Measurements from ENCODE around the gene PTPRJ.
A peak's percentile ranks its signal among the peaks of the same experiment; 100 is the strongest.

Gene PTPRJ

DNA sequence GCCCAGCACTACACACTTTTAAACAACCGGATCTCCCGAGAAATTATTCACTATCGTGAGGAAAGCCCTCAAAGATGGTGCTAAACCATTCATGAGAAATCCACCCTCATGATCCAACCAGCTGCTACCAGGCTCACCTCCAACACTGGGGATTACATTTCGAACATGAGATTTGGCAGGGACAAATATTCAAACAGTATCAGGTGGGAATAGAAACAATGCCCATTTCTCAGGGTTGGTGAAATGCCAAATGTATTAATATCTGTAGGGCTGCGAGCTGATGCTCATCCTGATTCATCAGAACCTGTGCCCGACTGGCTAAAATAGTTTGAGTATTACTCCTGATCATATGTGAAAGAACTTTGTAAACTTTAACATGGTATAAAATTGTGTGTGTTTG is 15.8 kb upstream of the PTPRJ start:
- no peak for DNase-seq (ENCODE audit: low read depth)
- H3K4me3 ChIP-seq (ENCODE audit: low read depth, low read length) = no peak overlapping the region

DNA sequence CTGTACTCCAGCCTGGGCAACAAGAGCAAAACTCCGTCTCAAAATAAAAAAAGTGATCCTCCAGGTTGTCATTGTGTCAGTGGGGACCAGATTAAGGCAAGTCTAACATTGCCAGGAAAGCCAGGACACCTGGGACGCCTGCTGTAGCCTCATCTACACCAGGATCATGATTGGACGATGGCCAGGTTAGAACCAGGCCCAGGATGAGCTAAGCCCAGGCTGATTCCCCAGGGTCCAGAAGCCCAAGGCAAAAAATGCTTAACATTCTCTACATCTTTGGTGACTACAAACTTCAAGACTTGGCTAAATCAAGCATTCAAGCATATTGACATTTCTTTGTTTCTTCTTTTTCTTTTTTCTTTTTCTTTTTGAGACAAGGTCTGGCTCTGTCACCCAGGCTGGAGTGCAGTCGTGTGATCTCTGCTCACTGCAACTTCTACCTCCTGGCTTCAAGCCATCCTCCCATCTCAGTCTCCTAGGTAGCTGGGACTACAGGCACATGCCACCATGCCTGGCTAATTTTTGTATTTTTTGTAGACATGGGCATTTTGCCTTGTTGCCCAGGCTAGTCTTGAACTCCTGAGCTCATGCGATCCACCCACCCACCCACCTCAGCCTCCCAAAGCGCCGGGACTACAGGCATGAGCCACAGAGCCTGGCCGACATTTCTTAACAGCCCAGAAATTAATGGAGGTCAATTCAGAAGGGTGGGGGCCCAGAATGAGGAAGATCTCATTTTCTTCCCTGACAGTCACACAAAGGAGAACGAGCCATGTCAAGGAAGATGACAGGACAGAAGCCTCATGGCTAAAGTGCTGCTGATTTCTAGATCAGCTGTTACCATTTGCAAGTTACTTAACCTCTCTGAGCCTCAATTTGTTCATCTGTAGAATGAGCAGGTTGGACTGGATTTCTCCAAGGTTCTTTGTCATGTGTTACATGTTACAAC is 12.5 kb upstream of the PTPRJ start:
- peak; percentile 11 for DNase-seq (ENCODE audit: low read depth)
- H3K4me3 ChIP-seq (ENCODE audit: low read depth, low read length) = no peak overlapping the region

DNA sequence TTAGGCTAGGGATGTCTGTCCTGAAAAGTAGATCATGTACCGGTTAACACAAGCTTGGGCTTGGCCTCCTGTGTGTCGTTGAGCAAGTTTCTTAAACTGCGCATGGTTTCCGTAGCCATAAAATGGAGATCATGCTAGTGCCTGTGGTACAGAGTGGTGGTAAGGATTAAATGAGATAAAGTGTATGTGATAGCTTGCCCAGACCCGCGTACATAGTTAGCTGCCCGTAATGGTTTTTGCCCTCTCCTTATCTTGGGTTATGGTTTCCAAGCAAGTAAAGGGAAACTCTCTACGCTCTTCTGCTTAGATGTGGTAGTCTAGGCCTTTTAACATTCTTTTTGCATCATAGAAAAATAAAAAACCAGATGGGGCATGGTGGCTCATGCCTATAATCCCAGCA is 11.0 kb upstream of the PTPRJ start:
- no peak overlapping the region for H3K4me3 ChIP-seq (ENCODE audit: low read depth, low read length)
- no peak for DNase-seq (ENCODE audit: low read depth)

DNA sequence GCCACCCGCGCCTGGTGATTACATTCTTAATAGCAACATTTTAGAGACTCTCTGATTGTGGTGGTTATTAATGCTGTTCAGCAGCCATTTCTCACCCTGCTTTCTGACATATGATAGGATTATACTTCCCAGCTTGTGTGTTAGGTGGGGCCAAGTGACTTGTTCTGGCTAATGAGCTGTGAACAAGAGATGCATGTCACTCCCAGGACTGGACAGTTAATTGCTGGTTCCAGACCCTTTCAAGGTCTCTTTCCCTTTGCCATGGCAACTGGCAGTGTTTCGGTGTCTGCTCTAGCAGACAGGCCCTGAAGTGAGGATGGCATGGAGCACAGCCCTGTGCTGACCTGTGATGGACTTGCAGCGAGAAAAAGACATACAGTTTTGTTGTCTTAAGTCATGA is 8.9 kb upstream of the PTPRJ start:
- H3K4me3 ChIP-seq (ENCODE audit: low read depth, low read length) = no peak overlapping the region
- no peak for DNase-seq (ENCODE audit: low read depth)

DNA sequence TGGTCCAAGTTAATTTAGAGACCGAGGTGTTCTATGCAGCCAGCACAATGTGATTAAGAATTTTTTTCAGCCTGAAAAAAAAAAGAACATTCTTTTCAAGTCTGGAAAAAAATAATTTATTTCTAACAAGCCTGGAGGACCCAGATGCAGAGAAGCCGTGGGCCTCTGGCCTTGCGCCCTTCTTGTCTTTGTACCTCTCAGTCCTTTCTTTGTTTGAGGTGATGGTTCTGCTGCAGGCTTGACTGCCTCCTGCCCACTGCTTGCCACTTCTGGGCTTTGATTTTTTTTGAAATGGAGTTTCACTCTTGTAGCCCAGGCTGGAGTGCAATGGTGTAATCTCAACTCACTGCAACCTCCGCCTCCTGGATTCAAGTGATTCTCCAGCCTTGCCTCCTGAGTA is 7.2 kb upstream of the PTPRJ start:
- DNase-seq (ENCODE audit: low read depth) = no peak
- no peak overlapping the region for H3K4me3 ChIP-seq (ENCODE audit: low read depth, low read length)

DNA sequence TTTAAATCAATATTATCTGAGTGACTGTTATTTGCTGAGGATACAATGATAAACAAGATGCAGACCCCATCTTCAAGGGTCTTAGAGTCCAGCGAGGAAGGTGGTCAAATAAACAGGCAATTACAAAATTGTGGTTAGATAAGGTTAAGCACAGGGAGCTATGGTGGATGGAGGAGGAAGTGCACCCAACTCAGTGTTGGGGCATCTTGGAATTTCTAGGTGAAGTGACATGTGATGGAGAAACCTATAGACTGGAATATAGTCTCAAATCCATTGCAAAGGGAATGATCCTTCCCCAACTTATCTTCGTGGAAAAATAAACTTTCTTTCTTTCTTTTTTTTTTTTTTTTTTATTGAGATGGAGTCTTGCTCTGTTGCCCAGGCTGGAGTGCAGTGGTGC is 3.4 kb upstream of the PTPRJ start:
- no peak overlapping the region for H3K4me3 ChIP-seq (ENCODE audit: low read depth, low read length)
- DNase-seq (ENCODE audit: low read depth) = no peak

DNA sequence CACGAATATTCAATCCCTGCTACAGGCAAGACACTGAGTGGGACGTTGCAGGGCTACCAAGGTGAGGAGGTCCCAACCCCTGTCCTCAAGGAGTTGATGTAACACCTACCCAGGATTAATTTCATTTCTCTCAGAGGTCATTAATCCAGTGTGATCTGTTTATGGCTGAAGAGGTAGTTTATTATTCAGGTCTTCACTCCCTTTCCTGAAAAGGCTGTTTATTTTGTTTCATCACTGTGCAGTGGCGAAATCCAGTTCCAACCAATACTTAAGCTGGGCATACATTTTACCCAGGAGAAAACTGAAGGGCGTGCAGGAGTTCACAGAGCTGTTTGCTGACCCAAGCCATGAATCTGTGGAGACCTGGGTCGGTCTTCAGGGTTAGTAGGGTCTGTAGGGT is 2.7 kb upstream of the PTPRJ start:
- DNase-seq (ENCODE audit: low read depth) = no peak
- no peak overlapping the region for H3K4me3 ChIP-seq (ENCODE audit: low read depth, low read length)

DNA sequence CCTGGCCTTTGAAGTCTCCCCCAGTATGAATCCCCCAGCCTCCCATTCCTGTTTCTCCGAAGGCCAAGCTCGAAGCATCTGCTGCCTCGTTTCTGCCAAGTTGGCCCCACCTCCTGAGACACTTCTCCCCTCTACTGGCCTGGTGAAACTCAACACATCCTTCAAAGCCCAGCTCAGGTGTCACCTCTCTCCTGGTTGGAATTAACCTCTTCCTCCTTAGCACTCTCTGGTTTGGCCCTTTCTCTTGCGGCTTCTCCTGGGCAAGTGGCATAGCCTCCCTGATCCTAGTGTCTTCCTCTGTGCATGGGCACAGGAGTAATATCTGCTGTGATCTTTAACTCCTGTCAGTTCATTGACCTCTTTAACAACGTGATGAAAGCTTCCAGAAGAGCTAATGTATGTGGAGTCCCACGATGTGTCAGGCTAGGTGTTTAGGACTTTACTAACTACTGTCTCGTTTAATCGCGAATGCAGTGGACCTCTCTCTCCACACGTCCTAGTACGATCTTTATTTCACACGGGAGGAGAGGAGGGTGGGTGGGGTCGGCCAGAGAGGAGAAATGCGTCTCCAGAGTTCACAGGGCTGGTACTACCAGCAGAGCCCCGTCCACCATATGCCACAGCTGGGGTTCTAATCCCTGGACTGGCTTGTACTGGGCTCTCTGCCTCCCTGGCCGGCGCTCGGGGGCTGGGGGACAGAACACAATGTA is 826 bp upstream of the PTPRJ start:
- peak overlapping the region; percentile 61 for H3K4me3 ChIP-seq (ENCODE audit: low read depth, low read length)
- no peak for DNase-seq (ENCODE audit: low read depth)

DNA sequence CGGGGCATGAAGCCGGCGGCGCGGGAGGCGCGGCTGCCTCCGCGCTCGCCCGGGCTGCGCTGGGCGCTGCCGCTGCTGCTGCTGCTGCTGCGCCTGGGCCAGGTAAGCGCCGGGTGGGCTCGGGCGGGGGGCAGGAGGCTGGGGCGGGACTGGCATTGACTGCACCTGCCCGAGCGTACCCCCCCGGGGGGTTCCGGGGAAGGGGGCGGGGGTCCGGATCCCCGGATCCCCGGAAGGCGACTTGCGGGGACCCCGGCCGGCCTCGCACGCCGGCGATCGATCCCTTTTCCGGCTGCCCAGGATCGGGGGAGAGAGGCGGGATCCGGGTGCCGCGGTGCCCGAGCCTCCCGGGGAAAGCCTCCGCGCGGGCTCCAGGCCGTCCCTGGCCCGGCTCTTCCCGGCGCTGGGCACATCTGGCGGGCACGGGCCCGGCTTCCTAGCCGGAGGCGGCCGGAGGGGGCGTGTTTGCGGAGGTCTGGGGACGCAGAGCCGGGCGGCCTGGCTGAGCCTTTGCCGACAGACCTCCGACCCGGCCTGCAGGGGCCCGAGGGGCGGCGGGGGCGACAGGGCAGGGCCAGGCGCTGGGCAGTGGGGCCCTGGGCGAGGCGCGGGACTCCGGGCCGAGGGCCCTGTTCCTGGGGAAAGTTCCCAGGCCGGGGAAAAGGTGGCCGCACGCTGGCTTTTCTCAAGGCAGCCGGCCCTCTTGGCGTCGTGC is 705 bp downstream of the PTPRJ start:
- DNase-seq (ENCODE audit: low read depth) = no peak
- H3K4me3 ChIP-seq (ENCODE audit: low read depth, low read length) = peak overlapping the region; percentile 61

DNA sequence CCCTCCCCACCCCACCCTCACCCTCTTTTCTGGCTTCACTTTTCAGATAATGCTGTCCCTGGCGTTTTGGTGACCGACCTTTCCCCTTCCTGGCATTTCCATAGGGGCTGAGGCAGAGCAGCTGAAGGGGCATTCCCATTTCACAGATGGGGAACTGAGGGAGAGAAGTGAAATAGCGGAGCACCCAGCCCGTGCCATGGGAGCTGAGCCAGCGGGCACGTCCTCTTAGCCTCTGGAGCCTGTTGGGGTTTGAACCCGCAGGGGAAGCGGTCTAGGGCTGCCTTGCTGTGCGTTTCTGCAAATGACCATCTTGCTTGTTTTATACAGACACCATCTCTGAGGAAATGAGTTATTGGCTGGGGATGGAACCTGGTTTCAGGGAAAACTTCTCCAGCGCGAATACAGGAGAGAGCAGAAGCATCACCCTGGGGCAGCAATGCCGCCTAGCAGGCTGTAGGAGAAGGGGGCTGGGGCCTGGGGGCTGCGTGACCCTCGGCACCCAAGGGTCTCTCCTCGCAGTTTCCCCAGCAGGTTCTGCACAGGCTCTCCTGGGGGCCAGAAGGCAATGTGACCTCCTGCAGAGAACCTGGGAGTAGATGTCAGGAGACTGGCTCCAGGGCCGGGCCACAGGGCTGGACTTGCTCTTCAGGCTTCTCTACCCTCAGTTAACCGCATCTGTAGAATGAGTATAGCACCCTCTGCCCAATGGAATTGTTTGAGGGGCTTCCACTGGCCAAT is 1.5 kb downstream of the PTPRJ start:
- peak overlapping the region; percentile 61 for H3K4me3 ChIP-seq (ENCODE audit: low read depth, low read length)
- DNase-seq (ENCODE audit: low read depth) = no peak

DNA sequence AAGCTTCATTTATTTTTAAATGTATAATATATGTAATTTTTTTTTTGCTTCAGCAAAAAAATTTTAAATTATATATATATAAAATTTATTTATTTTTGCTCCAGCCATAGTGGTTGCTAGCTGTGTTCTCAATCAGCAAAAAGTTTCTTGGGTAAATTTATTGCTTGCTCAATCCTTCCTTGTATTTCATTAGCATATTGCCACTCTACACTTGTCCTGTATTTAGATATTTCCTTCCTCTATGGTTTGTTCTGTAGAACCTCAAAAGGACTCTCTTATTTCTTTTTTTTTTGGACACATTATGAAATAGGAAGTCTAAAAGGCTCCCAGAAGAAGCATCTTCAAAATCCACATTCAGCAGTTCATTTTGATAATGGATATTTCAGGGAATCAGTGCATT is 2.3 kb downstream of the PTPRJ start:
- DNase-seq (ENCODE audit: low read depth) = no peak
- no peak overlapping the region for H3K4me3 ChIP-seq (ENCODE audit: low read depth, low read length)

DNA sequence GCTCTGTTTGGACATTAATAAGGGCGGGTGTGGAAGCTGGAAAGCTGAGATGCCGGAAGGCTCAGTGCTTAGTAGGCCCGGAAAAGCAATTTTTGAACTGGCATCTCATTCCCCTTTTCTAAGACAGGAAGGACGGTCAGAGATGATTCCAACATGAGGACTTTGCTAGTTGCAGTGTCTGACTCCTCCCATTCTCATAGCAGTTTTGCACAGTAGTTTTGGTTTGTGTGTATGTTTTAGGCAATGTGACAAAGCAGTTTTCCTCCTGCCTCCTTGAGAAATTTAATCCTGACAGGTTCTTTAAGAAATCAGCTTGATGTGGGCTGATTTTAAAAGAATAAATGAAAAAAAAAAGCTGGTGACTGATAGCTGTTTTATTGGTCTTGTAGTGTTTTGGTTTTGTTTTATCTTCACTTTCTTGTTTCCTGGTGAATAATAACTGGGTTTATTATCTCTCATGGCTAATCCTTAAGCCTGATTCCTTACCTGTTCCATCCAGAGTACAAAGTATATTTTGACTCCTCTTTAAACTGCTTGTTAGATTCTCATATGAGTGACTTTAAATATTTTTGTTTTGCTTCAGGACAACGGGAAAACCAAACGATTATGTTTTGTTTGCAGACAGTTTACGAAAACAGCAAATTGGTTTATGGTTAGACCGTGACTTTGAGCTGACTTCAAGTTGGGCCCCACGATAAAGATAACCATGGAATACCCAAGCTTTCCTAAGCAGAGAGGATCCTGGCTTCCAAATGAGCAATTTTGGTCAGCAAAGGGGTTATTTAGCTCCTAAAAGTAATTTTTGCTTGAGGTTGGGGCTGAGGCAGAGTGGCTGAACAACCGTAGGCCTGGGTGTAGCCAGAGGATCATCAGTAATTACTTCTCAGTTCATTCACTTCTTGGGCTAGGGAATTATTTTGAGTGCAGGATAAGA is 3.4 kb downstream of the PTPRJ start:
- no peak for DNase-seq (ENCODE audit: low read depth)
- H3K4me3 ChIP-seq (ENCODE audit: low read depth, low read length) = no peak overlapping the region

DNA sequence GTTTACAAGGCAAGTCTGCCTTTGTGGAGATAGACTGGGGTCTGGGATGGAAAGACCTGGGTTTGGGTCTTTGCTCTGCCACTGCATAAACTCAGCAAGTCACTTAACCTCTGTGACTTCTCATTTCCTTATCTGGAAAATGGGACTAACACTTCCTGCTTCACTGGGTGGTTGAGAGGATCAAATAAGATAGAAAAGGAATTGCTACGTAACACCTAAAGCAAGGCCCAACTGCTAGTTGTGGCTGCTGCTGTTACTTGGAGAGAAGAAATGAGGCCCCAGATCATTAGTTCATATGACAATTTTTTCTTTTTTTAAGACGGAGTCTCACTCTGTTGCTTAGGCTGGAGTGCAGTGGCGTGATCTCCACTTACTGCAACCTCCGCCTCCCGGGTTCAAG is 5.9 kb downstream of the PTPRJ start:
- H3K4me3 ChIP-seq (ENCODE audit: low read depth, low read length) = no peak overlapping the region
- no peak for DNase-seq (ENCODE audit: low read depth)

DNA sequence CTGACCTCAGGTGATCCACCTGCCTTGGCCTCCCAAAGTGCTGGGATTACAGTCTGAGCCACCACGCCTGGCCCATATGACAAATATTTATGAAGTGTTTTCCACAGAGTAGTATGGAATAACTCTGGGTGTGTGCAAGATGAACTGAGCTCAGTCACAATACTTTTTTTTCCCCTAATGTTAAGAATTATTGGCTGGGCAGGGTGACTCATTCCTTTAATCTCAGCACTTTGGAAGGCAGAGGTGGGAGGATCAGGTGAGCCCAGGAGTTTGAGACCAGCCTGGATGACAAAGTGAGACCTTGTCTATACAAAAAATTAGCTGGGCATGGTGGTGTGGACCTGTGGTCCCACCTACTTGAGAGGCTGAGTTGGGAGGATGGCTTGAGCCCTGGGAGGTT is 6.4 kb downstream of the PTPRJ start:
- no peak overlapping the region for H3K4me3 ChIP-seq (ENCODE audit: low read depth, low read length)

DNA sequence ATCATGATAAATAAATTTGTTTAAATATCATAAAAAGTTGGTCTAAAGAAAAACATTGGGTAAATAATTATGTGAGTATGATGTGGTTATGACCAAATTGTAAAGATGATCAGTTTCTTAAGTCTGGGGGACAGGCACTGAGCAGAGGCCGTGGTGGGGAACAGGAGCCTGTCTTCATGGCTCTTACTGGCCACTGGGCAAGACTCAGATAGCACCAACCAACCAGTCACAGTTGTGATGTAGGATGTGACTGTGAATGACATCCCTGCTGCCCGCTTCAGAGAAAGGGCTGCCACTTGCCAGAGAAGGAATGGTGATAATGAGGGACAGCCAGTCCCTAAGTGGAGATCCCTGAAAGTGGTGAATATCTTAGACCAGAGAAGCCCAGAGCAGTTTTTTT is 7.0 kb downstream of the PTPRJ start:
- no peak overlapping the region for H3K4me3 ChIP-seq (ENCODE audit: low read depth, low read length)
- DNase-seq (ENCODE audit: low read depth) = no peak

More for the DNA sequence above, 6.4 kb downstream of the PTPRJ start:
- DNase-seq (ENCODE audit: low read depth) = no peak

DNA sequence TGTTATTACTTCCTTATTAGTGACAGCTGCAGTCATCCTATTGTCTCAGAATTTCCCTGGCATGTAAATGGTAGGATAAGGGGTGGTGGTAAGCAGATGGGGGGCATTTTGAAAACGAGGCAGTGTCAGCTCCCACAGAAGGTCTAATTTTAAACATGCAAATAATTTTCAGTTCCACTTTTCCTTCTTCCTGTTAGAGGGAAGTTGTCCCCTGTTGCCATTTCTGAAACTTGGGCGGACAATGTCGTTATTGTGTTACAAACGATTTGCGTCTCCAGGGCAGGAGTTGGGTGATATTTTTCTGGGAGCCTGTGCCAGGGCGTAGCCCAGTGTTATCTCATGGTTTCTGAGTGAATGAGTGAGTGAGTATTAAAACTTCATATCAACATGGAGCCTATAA is 7.4 kb downstream of the PTPRJ start:
- no peak overlapping the region for H3K4me3 ChIP-seq (ENCODE audit: low read depth, low read length)
- DNase-seq (ENCODE audit: low read depth) = no peak

DNA sequence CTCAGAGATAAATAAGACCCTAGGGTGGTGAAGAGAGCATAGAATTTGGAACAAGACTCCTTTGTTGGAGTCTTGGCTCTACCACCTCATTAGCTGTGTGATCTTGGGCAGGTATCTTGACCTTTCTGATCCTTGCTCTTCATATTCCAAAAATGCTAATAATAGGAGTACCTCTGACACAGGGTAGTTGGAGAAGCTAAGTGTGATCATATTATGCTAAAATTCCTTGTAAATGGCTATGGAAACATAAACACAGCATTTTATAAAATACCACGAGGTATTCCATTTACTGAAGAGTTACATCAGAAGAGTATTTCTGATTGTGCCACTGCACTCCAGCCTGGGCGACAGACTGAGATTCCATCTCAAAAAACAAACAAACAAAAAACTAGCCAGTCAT is 9.4 kb downstream of the PTPRJ start:
- DNase-seq (ENCODE audit: low read depth) = no peak

DNA sequence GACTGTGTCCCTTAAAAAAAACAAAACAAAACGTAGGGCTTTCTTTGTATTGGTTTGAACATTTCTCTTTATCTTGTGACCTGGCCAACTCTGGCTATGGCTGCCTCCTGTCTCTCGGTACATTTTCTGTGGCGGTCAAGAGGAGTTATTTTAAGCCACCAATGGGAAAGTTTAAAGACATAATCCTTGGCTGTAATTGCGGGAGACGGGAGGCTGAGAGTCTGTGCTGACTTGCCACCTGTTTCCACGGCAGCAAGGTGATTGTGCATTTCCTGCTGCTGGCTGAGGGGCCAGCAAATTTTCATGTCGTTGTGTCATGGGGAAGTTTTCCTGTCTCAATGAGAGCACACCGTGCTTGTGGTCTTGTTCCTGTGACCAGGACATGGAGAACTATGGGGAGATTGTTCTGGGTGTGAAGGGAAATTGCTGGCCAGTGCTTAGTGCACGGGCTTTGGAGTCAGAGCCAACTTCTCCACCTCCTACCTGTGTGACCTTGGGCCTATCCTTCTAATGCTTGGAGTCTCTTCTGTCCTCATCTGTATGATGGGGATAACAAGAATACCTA is 11.0 kb downstream of the PTPRJ start:
- H3K4me3 ChIP-seq (ENCODE audit: low read depth, low read length) = no peak overlapping the region
- no peak for DNase-seq (ENCODE audit: low read depth)

More for the DNA sequence above, 9.4 kb downstream of the PTPRJ start:
- no peak overlapping the region for H3K4me3 ChIP-seq (ENCODE audit: low read depth, low read length)
